ENCODE measurements around the gene HIPK4.

GRCh38 chr19:40414542-40415535 is 24.9 kb upstream of the HIPK4 start:
- no peak for TF ChIP-seq EZH2 (IDR thresholded peaks at IDR 0.05; ENCODE audit: low read length, unreplicated experiment)
- no peak for TF ChIP-seq EZH2phosphoT487 (IDR thresholded peaks at IDR 0.05; ENCODE audit: borderline replicate concordance, low read length)
- no peak for TF ChIP-seq CTCF (conservative IDR thresholded peaks at IDR 0.05; ENCODE audit: low read depth, low read length)

All from PC-3 (cell line).